HEK293T (cell line): ENCODE results near the gene UBTD1.

Experiments used
- CTCF ChIA-PET: fragments of 350-600 bp; formaldehyde crosslinking; extraction: SDS; loops from one replicate; lab custom pipeline; 2021; ENCODE audit warnings: antibody characterized with exemption, inconsistent platforms; lab: Yijun Ruan, JAX
- POLR2A ChIA-PET: fragments of 350-600 bp; formaldehyde crosslinking; extraction: SDS; loops from one replicate; lab custom pipeline; 2020; ENCODE audit warnings: antibody characterized with exemption, inconsistent platforms; lab: Yijun Ruan, JAX
- DNase-seq: peaks from one replicate; pipeline ENCODE4 v3.0.0; 2012; ENCODE audit warnings: mixed read lengths; ENCODE audit errors: extremely low spot score
- ARNT ChIP-seq: fragments of 450-650 bp; IDR thresholded peaks from 2 replicates; pipeline ENCODE4 v1.6.1; 2017; ENCODE audit warnings: mild to moderate bottlenecking
- BHLHE40 ChIP-seq: fragments of 450-650 bp; IDR thresholded peaks from 2 replicates; pipeline ENCODE4 v1.6.1; 2016; ENCODE audit warnings: mild to moderate bottlenecking, moderate library complexity, borderline replicate concordance
- CTBP1 ChIP-seq: fragments of 450-650 bp; IDR thresholded peaks from 2 replicates; pipeline ENCODE4 v1.6.1; 2016; ENCODE audit warnings: borderline replicate concordance
- ELF4 ChIP-seq: fragments of 450-650 bp; IDR thresholded peaks from 2 replicates; pipeline ENCODE4 v1.6.1; 2017; ENCODE audit warnings: antibody characterized with exemption
- FOXA1 ChIP-seq: fragments of 450-650 bp; IDR thresholded peaks from 2 replicates; pipeline ENCODE4 v1.6.1; 2016; ENCODE audit warnings: mild to moderate bottlenecking
- FOXK2 ChIP-seq: fragments of 450-650 bp; IDR thresholded peaks from 2 replicates; pipeline ENCODE4 v1.6.1; 2016; ENCODE audit warnings: mild to moderate bottlenecking
- FOXM1 ChIP-seq: fragments of 450-650 bp; IDR thresholded peaks from 2 replicates; pipeline ENCODE4 v1.6.1; 2017; ENCODE audit warnings: mild to moderate bottlenecking, borderline replicate concordance
- HDGF ChIP-seq: fragments of 450-650 bp; IDR thresholded peaks from 2 replicates; pipeline ENCODE4 v1.6.1; 2017; ENCODE audit warnings: antibody characterized with exemption, borderline replicate concordance
- L3MBTL2 ChIP-seq: fragments of 450-650 bp; conservative IDR thresholded peaks from 2 replicates; pipeline ENCODE4 v1.6.1; 2016; ENCODE audit warnings: mild to moderate bottlenecking
- LEF1 ChIP-seq: fragments of 450-650 bp; IDR thresholded peaks from 2 replicates; pipeline ENCODE4 v1.6.1; 2017; ENCODE audit warnings: mild to moderate bottlenecking, borderline replicate concordance
- NFRKB ChIP-seq: fragments of 450-650 bp; IDR thresholded peaks from 2 replicates; pipeline ENCODE4 v1.6.1; 2016; ENCODE audit warnings: mild to moderate bottlenecking, moderate library complexity
- PKNOX1 ChIP-seq: fragments of 450-650 bp; IDR thresholded peaks from 2 replicates; pipeline ENCODE4 v1.6.1; 2016
- SP1 ChIP-seq: fragments of 450-650 bp; IDR thresholded peaks from 2 replicates; pipeline ENCODE4 v1.6.1; 2017
- SUZ12 ChIP-seq: fragments of 450-650 bp; IDR thresholded peaks from 2 replicates; pipeline ENCODE4 v1.6.1; 2016; ENCODE audit warnings: mild to moderate bottlenecking
- TARDBP ChIP-seq: fragments of 450-650 bp; IDR thresholded peaks from 2 replicates; pipeline ENCODE4 v1.6.1; 2016
- ZNF384 ChIP-seq: fragments of 450-650 bp; IDR thresholded peaks from 2 replicates; pipeline ENCODE4 v1.6.1; 2016

UBTD1 gene

GRCh38 chr10:97598407-97599271 lies 99.9 kb downstream of the UBTD1 start:
- POLR2A ChIA-PET: no interaction called here

GRCh38 chr10:97599272-97599619 lies 100.5 kb downstream of the UBTD1 start:
- ChIA-PET POLR2A (no interaction called here), CTCF (no interaction called here)
- TF ChIP-seq BHLHE40: no peak
- no peak for TF ChIP-seq LEF1
- TF ChIP-seq L3MBTL2: no peak
- TF ChIP-seq NFRKB: no peak
- no peak for DNase-seq

More at GRCh38 chr10:97598407-97599271, 99.9 kb downstream of the UBTD1 start:
- no peak for TF ChIP-seq L3MBTL2
- TF ChIP-seq ELF4: no peak
- no peak for TF ChIP-seq CTBP1
- no peak for TF ChIP-seq BHLHE40
- TF ChIP-seq HDGF: no peak
- CTCF ChIA-PET: no interaction called here
- no peak for DNase-seq

GRCh38 chr10:97600616-97601015 lies 101.9 kb downstream of the UBTD1 start:
- POLR2A ChIA-PET: no interaction called here
- CTCF ChIA-PET: interaction anchor here (0.6 kb wide), 1 partner anchor 194 kb away, joined by 5 read pairs; no protein-coding TSS in a partner anchor
- TF ChIP-seq ARNT (no peak), SUZ12 (no peak), CTBP1 (no peak), ZNF384 (no peak), FOXA1 (no peak), PKNOX1 (no peak), BHLHE40 (no peak), FOXM1 (no peak)
- DNase-seq: no peak

- CTCF ChIA-PET: interaction anchor here (0.6 kb wide), 1 partner anchor 195 kb away, joined by 5 read pairs; no protein-coding TSS in a partner anchor
- no peak for TF ChIP-seq PKNOX1
- no peak for TF ChIP-seq SP1
- TF ChIP-seq FOXK2: no peak
- TF ChIP-seq CTBP1: no peak
- no peak for TF ChIP-seq HDGF
- TF ChIP-seq NFRKB: no peak
- no peak for TF ChIP-seq ARNT
- TF ChIP-seq FOXA1: no peak
- TF ChIP-seq SUZ12: no peak
- TF ChIP-seq ELF4: no peak
- TF ChIP-seq BHLHE40: no peak
- TF ChIP-seq ZNF384: no peak
- DNase-seq: no peak
- POLR2A ChIA-PET: no interaction called here
These were observed 102.8 kb downstream of the UBTD1 start for GRCh38 chr10:97601268-97602215.

- ChIA-PET CTCF (interaction anchor here (0.5 kb wide), 1 partner anchor 116 kb away, joined by 3 read pairs; no protein-coding TSS in a partner anchor), POLR2A (no interaction called here)
- no peak for DNase-seq
- TF ChIP-seq SUZ12 (no peak), SP1 (no peak), NFRKB (no peak), FOXM1 (no peak), ZNF384 (no peak), L3MBTL2 (no peak), PKNOX1 (no peak), TARDBP (no peak), CTBP1 (no peak), ELF4 (no peak), FOXK2 (no peak), BHLHE40 (no peak), LEF1 (no peak), ARNT (no peak), HDGF (no peak), FOXA1 (no peak)
These were observed 108.4 kb downstream of the UBTD1 start for GRCh38 chr10:97607095-97607636.
